HG03159 (cell line): Measurements from ENCODE around the gene ROBO1.

ENCODE experiments used
- ATAC-seq: cut with Tn5 transposase; IDR thresholded peaks from one replicate; pipeline ENCODE4 v1.9.1; 2021; ENCODE audit warnings: mild to moderate bottlenecking, moderate library complexity; ENCODE audit not compliant: unreplicated experiment

Gene ROBO1

GRCh38 chr3:79385211-79385610 is 382.6 kb downstream of the ROBO1 start:
- ATAC-seq: no peak

- ATAC-seq: no peak
These were observed 384.3 kb downstream of the ROBO1 start for GRCh38 chr3:79383402-79384012.

- ATAC-seq: no peak
These were observed 387.2 kb downstream of the ROBO1 start for GRCh38 chr3:79380581-79380980.

GRCh38 chr3:79378064-79378463 is 389.7 kb downstream of the ROBO1 start:
- no peak for ATAC-seq

- no peak for ATAC-seq
These were observed 398.5 kb downstream of the ROBO1 start for GRCh38 chr3:79369306-79369705.

GRCh38 chr3:79368403-79368802 is 399.4 kb downstream of the ROBO1 start:
- no peak for ATAC-seq

GRCh38 chr3:79367803-79368202 is 400.0 kb downstream of the ROBO1 start:
- ATAC-seq: no peak

GRCh38 chr3:79367066-79367465 is 400.7 kb downstream of the ROBO1 start:
- ATAC-seq: no peak

- no peak for ATAC-seq
These were observed 401.4 kb downstream of the ROBO1 start for GRCh38 chr3:79366414-79366813.

GRCh38 chr3:79364784-79365183 is 403.0 kb downstream of the ROBO1 start:
- ATAC-seq: no peak

GRCh38 chr3:79362571-79363270 is 405.1 kb downstream of the ROBO1 start:
- no peak for ATAC-seq

- ATAC-seq: peak; percentile 88
These were observed 405.9 kb downstream of the ROBO1 start for GRCh38 chr3:79361748-79362378.

- no peak for ATAC-seq
These were observed 409.5 kb downstream of the ROBO1 start for GRCh38 chr3:79358327-79358726.

- no peak for ATAC-seq
These were observed 413.6 kb downstream of the ROBO1 start for GRCh38 chr3:79354179-79354688.

- ATAC-seq: no peak
These were observed 416.1 kb downstream of the ROBO1 start for GRCh38 chr3:79351699-79352098.

- ATAC-seq: no peak
These were observed 422.6 kb downstream of the ROBO1 start for GRCh38 chr3:79344876-79345871.

- ATAC-seq: no peak
These were observed 425.8 kb downstream of the ROBO1 start for GRCh38 chr3:79341961-79342360.

- ATAC-seq: no peak
These were observed 428.0 kb downstream of the ROBO1 start for GRCh38 chr3:79339846-79340245.

- no peak for ATAC-seq
These were observed 430.0 kb downstream of the ROBO1 start for GRCh38 chr3:79337798-79338197.

- no peak for ATAC-seq
These were observed 438.6 kb downstream of the ROBO1 start for GRCh38 chr3:79329154-79329553.

- no peak for ATAC-seq
These were observed 441.2 kb downstream of the ROBO1 start for GRCh38 chr3:79326642-79327041.
